ENCODE results near the gene PYURF.
"Not testable (repeated sequence)": the region's sequence is repeated elsewhere in the genome, so short reads cannot be mapped to it uniquely, and the experiment has no call there.

Gene PYURF

DNA sequence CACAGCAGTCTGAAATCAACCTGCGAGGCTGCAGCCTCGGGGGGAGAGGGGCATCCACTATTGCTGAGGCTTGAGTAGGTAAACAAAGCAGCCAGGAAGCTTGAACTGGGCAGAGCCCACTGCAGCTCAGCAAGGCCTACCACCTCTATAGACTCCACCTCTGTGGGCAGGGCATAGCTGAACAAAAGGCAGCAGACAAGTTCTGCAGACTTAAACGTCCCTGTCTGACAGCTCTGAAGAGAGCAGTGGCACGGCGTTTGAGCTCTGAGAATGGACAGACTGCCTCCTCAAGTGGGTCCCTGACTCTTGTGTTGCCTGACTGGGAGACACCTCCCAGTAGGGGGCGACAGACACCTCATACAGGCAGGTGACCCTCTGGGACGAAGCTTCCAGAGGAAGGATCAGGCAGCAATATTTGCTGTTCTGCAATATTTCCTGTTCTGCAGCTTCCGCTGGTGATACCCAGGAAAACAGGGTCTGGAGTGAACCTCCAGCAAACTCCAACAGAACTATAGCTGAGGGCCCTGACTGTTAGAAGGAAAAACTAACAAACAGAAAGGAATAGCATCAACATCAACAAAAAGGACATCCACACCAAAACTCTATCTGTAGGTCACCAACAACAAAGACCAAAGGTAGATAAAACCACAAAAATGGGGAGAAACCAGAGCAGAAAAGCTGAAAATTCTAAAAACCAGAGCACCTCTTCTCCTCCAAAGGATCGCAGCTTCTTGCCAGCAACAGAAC is 15.9 kb upstream of the PYURF start:
- H2BK120ac ChIP-seq (ENCODE audit: low read depth, low read length); H3K79me1 ChIP-seq (replicated peaks; ENCODE audit: low read length, poor library complexity, severe bottlenecking); H2AFZ ChIP-seq (ENCODE audit: low read depth, low read length); H3K14ac ChIP-seq (ENCODE audit: low read length in 2 of 2); H3K4ac ChIP-seq (ENCODE audit: low read depth in 1 of 2, low read length in 2 of 2); H3K36me3 ChIP-seq (ENCODE audit: control insufficient read depth in 1 of 2, insufficient read depth in 2 of 2, low read depth in 1 of 2, low read length in 2 of 2); H3K9ac ChIP-seq (ENCODE audit: low read length); H3K4me1 ChIP-seq (ENCODE audit: control insufficient read depth, insufficient read depth, low read depth, low read length); H3K9me3 ChIP-seq (ENCODE audit: control insufficient read depth, low read length); H4K91ac ChIP-seq (ENCODE audit: low read length); H3K23ac ChIP-seq (ENCODE audit: low read length in 2 of 2); H2BK5ac ChIP-seq (ENCODE audit: low read depth, low read length, poor library complexity, severe bottlenecking); H3K4me3 ChIP-seq (ENCODE audit: insufficient read depth in 1 of 2, low read depth in 1 of 2, low read length in 2 of 2); H3K27me3 ChIP-seq (ENCODE audit: control insufficient read depth in 1 of 2, insufficient read depth in 1 of 2, low read length in 2 of 2); H2BK15ac ChIP-seq (ENCODE audit: low read depth, poor library complexity, severe bottlenecking); H2BK12ac ChIP-seq (ENCODE audit: low read length in 2 of 2); H3K27ac ChIP-seq (ENCODE audit: low read length, poor library complexity, severe bottlenecking); H3K4me2 ChIP-seq (ENCODE audit: low read length, poor library complexity, severe bottlenecking); H2AK5ac ChIP-seq (ENCODE audit: low read length, severe bottlenecking); H3K18ac ChIP-seq (ENCODE audit: low read depth in 1 of 2, low read length in 2 of 2): not testable (repeated sequence)
- H4K8ac ChIP-seq (ENCODE audit: low read length) = peak overlapping the region; percentile 42
- 34% methylated on average over 8 of the region's 9 CpGs for WGBS
- peak; percentile 57 for DNase-seq

DNA sequence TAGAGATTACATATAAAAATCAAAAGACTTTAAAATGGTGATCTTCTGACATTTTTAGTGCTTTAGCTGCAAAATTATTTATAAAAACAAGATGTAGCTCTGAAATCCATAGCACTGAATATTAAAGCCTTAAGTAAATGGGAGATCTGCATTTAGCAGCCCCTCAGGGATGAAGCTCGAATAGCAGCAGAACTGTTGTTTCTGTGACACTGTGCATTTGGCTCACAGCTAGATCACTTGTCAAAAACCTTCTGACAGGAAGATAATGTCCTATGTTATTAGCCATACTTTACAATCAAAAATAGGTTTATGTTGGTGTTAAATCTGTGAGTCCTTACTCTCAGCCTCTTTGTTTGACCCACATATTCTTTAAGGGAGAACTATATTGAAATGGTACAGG is 14.1 kb upstream of the PYURF start:
- H2AK5ac ChIP-seq (ENCODE audit: low read length, severe bottlenecking) = no peak overlapping the region
- no peak overlapping the region for H3K9ac ChIP-seq (ENCODE audit: low read length)
- no peak for DNase-seq
- H2AFZ ChIP-seq (ENCODE audit: low read depth, low read length) = no peak overlapping the region
- no peak overlapping the region for H3K18ac ChIP-seq (ENCODE audit: low read depth in 1 of 2, low read length in 2 of 2)
- no peak overlapping the region for H3K4me3 ChIP-seq (ENCODE audit: insufficient read depth in 1 of 2, low read depth in 1 of 2, low read length in 2 of 2)
- no peak overlapping the region for H4K91ac ChIP-seq (ENCODE audit: low read length)
- H2BK120ac ChIP-seq (ENCODE audit: low read depth, low read length) = no peak overlapping the region
- no peak overlapping the region for H3K4ac ChIP-seq (ENCODE audit: low read depth in 1 of 2, low read length in 2 of 2)
- no peaks in the 10 kb centered on the region for H3K4me1 ChIP-seq (ENCODE audit: control insufficient read depth, insufficient read depth, low read depth, low read length)
- H3K27me3 ChIP-seq (ENCODE audit: control insufficient read depth in 1 of 2, insufficient read depth in 1 of 2, low read length in 2 of 2) = no peaks in the 10 kb centered on the region
- H4K8ac ChIP-seq (ENCODE audit: low read length) = no peak overlapping the region
- no peaks in the 10 kb centered on the region for H3K36me3 ChIP-seq (ENCODE audit: control insufficient read depth in 1 of 2, insufficient read depth in 2 of 2, low read depth in 1 of 2, low read length in 2 of 2)
- H2BK15ac ChIP-seq (ENCODE audit: low read depth, poor library complexity, severe bottlenecking) = no peak overlapping the region
- H3K14ac ChIP-seq (ENCODE audit: low read length in 2 of 2) = no peak overlapping the region
- no peak overlapping the region for H2BK5ac ChIP-seq (ENCODE audit: low read depth, low read length, poor library complexity, severe bottlenecking)
- H3K9me3 ChIP-seq (ENCODE audit: control insufficient read depth, low read length) = no peaks in the 10 kb centered on the region
- no peak overlapping the region for H3K27ac ChIP-seq (ENCODE audit: low read length, poor library complexity, severe bottlenecking)
- no peak overlapping the region for H3K23ac ChIP-seq (ENCODE audit: low read length in 2 of 2)
- WGBS = 80% methylated on average over 1 of the region's 1 CpG
- H2BK12ac ChIP-seq (ENCODE audit: low read length in 2 of 2) = no peak overlapping the region
- H3K4me2 ChIP-seq (ENCODE audit: low read length, poor library complexity, severe bottlenecking) = no peak overlapping the region
- H3K79me1 ChIP-seq (replicated peaks; ENCODE audit: low read length, poor library complexity, severe bottlenecking) = no peaks in the 10 kb centered on the region

- Histone ChIP-seq H3K4me2 (ENCODE audit: low read length, poor library complexity, severe bottlenecking) (no peak overlapping the region), H2BK120ac (ENCODE audit: low read depth, low read length) (no peak overlapping the region), H2AK5ac (ENCODE audit: low read length, severe bottlenecking) (no peak overlapping the region), H3K27me3 (ENCODE audit: control insufficient read depth in 1 of 2, insufficient read depth in 1 of 2, low read length in 2 of 2) (no peaks in the 10 kb centered on the region), H3K36me3 (ENCODE audit: control insufficient read depth in 1 of 2, insufficient read depth in 2 of 2, low read depth in 1 of 2, low read length in 2 of 2) (no peaks in the 10 kb centered on the region), H3K4me3 (ENCODE audit: insufficient read depth in 1 of 2, low read depth in 1 of 2, low read length in 2 of 2) (no peak overlapping the region), H2BK12ac (ENCODE audit: low read length in 2 of 2) (peak overlapping the region in 1 of 2 experiments; percentile 11), H4K8ac (ENCODE audit: low read length) (no peak overlapping the region), H3K14ac (ENCODE audit: low read length in 2 of 2) (no peak overlapping the region), H3K18ac (ENCODE audit: low read depth in 1 of 2, low read length in 2 of 2) (no peak overlapping the region), H3K4me1 (ENCODE audit: control insufficient read depth, insufficient read depth, low read depth, low read length) (no peaks in the 10 kb centered on the region), H3K23ac (ENCODE audit: low read length in 2 of 2) (no peak overlapping the region), H3K4ac (ENCODE audit: low read depth in 1 of 2, low read length in 2 of 2) (no peak overlapping the region), H2BK15ac (ENCODE audit: low read depth, poor library complexity, severe bottlenecking) (no peak overlapping the region), H3K9me3 (ENCODE audit: control insufficient read depth, low read length) (no peaks in the 10 kb centered on the region), H3K27ac (ENCODE audit: low read length, poor library complexity, severe bottlenecking) (no peak overlapping the region), H3K9ac (ENCODE audit: low read length) (peak overlapping the region; percentile 90), H2BK5ac (ENCODE audit: low read depth, low read length, poor library complexity, severe bottlenecking) (no peak overlapping the region), H4K91ac (ENCODE audit: low read length) (no peak overlapping the region), H2AFZ (ENCODE audit: low read depth, low read length) (no peak overlapping the region), H3K79me1 (replicated peaks; ENCODE audit: low read length, poor library complexity, severe bottlenecking) (no peaks in the 10 kb centered on the region)
- 100% methylated on average over 1 of the region's 2 CpGs for WGBS
- no peak for DNase-seq
These were observed 11.6 kb upstream of the PYURF start for GRCh38 chr4:88535090-88535755.

- Histone ChIP-seq H2BK15ac (ENCODE audit: low read depth, poor library complexity, severe bottlenecking) (no peak overlapping the region), H2AFZ (ENCODE audit: low read depth, low read length) (no peak overlapping the region), H3K14ac (ENCODE audit: low read length in 2 of 2) (no peak overlapping the region), H4K8ac (ENCODE audit: low read length) (peak overlapping the region; percentile 5), H3K18ac (ENCODE audit: low read depth in 1 of 2, low read length in 2 of 2) (no peak overlapping the region), H2BK120ac (ENCODE audit: low read depth, low read length) (peak overlapping the region; percentile 54), H3K36me3 (ENCODE audit: control insufficient read depth in 1 of 2, insufficient read depth in 2 of 2, low read depth in 1 of 2, low read length in 2 of 2) (no peaks in the 10 kb centered on the region), H3K4me1 (ENCODE audit: control insufficient read depth, insufficient read depth, low read depth, low read length) (no peaks in the 10 kb centered on the region), H2BK5ac (ENCODE audit: low read depth, low read length, poor library complexity, severe bottlenecking) (no peak overlapping the region), H2AK5ac (ENCODE audit: low read length, severe bottlenecking) (no peak overlapping the region), H4K91ac (ENCODE audit: low read length) (no peak overlapping the region), H3K4me2 (ENCODE audit: low read length, poor library complexity, severe bottlenecking) (no peak overlapping the region), H3K23ac (ENCODE audit: low read length in 2 of 2) (no peak overlapping the region), H3K27ac (ENCODE audit: low read length, poor library complexity, severe bottlenecking) (peak overlapping the region; percentile 49), H3K9me3 (ENCODE audit: control insufficient read depth, low read length) (no peaks in the 10 kb centered on the region), H3K9ac (ENCODE audit: low read length) (peak overlapping the region; percentile 90), H3K4ac (ENCODE audit: low read depth in 1 of 2, low read length in 2 of 2) (peak overlapping the region in 1 of 2 experiments; percentile 67), H3K27me3 (ENCODE audit: control insufficient read depth in 1 of 2, insufficient read depth in 1 of 2, low read length in 2 of 2) (no peaks in the 10 kb centered on the region), H3K4me3 (ENCODE audit: insufficient read depth in 1 of 2, low read depth in 1 of 2, low read length in 2 of 2) (peak overlapping the region in 1 of 2 experiments; percentile 65), H2BK12ac (ENCODE audit: low read length in 2 of 2) (no peak overlapping the region), H3K79me1 (replicated peaks; ENCODE audit: low read length, poor library complexity, severe bottlenecking) (no peaks in the 10 kb centered on the region)
- peak; percentile 82 for DNase-seq
- 12% methylated on average over 3 of the region's 4 CpGs for WGBS
These were observed 10.6 kb upstream of the PYURF start for GRCh38 chr4:88533937-88534750.

Data from mesenchymal stem cell (in vitro differentiated cells and primary cell).